ENCODE results near the gene DICER1. TPM values are rescaled to one million over a fixed set of nuclear protein-coding genes. Genes with fewer than 3 reads are reported as not detected.
A peak's percentile ranks its signal among the peaks of the same experiment; 100 is the strongest.
"Not testable (repeated sequence)": the region's sequence is repeated elsewhere in the genome, so short reads cannot be mapped to it uniquely, and the experiment has no call there.

The DICER1 gene
- polyA plus RNA-seq, 12 donors = 32.5 to 55.3 (median 42.9) TPM; not detected in 1

- DNase-seq = no peak
These were observed 6.4 kb downstream of the DICER1 start for GRCh38 chr14:95150910-95151309.

- DNase-seq = no peak
These were observed 7.9 kb downstream of the DICER1 start for GRCh38 chr14:95149441-95149840.

DNA sequence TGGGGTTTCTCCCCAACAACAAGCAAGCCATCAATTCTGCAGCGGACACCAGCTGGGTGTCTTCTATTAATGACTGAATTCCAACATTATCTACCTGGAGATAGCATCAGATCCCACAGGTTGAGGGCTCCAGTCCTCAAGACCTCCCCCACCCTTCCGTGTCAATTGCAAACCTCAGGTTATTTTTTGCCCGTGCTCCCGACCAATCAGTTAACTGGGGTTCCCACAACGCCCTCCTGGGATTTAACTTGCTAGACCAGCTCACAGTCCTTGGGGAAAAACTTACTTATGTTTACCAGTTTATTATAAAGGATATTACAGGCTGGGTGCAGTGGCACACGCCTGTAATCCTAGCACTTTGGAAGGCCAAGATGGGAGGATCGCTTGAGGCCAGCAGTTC is 9.7 kb downstream of the DICER1 start:
- no peak for DNase-seq

DNA sequence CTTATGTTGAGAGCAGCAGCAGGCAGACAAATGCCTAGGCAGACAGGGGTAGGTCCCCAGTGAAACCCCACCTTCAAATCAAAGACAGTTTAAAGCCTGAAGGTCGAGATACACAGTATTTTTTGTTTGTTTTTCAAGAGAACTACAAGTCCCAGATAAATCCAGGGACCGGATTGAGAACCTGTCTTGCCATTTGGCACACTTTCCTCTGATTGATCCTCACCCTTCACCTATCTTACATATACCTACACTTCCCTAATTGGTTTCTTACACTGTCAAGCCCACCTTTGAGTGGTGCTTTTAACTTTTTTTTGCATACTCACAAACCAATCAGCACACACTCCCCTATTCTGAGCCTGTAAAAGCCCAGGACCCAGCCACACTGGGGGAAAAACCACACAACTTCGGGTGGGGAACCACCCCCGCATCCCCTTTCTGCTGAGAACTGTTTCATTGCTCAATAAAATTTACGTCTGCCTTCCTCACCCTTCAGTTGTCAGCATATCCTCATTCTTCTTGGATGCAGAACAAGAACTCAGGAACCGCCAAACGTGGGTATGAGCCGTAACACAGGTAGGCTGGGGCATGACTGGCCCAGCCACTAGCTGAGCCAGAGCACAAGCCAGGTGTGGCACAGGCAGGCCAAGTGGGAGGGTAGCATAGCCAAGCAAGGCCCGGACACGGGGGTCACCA is 11.1 kb downstream of the DICER1 start:
- no peak for DNase-seq

GRCh38 chr14:95144849-95145248 is 12.5 kb downstream of the DICER1 start:
- no peak for DNase-seq

DNA sequence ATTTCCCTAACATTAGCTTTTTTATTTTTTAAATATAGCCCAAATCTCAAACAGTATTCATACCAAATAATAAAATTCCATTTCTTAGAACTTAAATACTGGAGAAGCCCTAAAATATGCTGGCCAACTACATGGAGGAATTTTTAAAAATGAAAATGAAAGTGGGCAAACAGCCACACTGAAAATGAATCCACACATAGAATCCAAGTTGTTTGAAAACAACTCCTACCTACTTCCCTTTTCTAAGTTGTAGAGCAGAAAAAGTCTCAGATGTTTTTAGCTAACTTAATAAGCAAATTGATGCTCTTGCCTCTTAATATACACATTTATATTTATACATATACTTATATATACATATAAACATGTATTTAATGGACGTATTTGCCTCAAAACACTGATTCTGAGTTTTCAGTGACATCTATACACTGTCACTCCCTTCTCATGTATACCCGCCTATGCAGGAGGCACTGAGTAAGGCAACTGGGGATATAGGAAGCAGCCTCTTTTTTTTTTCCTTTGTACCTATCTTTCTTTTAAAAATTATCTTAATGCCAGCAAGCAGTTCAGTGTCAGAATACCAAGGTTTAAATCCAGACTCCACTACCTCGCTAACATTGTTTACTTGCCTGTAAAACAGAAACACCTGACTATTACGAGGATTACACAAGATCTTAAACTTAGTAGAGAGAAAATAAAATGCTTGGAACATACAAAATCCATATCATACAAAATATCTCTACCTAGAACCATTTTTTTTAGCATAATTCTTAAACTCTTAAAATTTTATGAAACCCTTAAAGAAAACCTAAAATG is 13.3 kb downstream of the DICER1 start:
- DNase-seq = peak; percentile 69

- DNase-seq = no peak
These were observed 15.1 kb downstream of the DICER1 start for GRCh38 chr14:95142208-95142607.

DNA sequence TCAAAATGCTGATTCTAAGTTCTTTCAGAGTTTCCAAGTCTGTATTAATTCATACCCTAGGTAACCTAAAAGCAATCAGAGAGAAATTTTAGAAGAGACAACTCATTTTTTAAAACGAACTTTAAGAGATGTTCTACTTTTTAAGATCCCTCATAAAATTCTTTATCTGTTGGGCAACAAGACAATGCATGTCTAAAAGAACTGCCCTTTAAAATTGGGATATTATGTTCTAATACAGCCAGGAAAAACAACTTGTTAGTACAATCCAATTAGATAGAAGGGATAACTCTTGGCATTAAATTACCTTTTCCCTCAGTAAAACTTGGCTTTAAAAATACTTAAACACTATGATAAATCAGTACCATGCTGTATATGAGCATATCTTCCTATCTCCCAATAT is 15.6 kb downstream of the DICER1 start:
- DNase-seq = no peak

GRCh38 chr14:95140060-95140858 is 17.1 kb downstream of the DICER1 start:
- DNase-seq = no peak

GRCh38 chr14:95138876-95139275 is 18.5 kb downstream of the DICER1 start:
- DNase-seq = no peak

- DNase-seq = not testable (repeated sequence)
These were observed 18.9 kb downstream of the DICER1 start for GRCh38 chr14:95138455-95138854.

- DNase-seq = no peak
These were observed 19.5 kb downstream of the DICER1 start for GRCh38 chr14:95137804-95138167.

DNA sequence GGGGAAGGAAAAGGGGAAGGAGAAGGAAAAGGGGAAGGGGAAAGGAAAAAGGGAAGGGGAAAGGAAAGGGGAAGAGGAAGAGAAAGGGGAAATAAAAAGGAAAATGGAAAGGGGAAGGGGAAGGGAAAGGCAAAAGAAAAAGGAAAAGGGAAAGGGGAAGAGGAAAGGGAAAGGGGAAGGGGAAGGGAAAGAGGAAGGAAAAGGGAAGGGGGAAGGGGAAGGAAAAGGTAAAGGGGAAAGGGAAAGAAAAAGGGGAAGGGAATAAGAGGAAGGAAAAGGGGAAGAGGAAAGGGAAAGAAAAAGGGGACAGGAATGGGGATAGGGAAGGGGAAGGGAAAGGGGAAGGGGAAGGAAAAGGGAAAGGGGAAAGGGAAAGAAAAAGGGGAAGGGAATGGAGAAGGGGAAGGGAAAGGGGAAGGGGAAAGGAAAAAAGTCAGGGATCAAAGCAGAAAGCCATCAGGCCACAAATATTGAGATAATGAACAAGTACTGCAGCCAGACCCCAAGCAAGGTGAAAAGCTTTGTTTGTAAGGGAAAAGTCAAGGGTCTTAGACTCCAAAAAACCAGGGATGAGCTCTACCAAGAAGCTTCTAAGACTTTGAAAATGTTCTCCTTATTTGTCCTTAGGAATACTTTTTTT is 20.0 kb downstream of the DICER1 start:
- no peak for DNase-seq

- DNase-seq = no peak
These were observed 20.7 kb downstream of the DICER1 start for GRCh38 chr14:95136631-95137030.

GRCh38 chr14:95134304-95134933 is 22.9 kb downstream of the DICER1 start:
- DNase-seq = no peak

- no peak for DNase-seq
These were observed 24.0 kb downstream of the DICER1 start for GRCh38 chr14:95133282-95133681.

DNA sequence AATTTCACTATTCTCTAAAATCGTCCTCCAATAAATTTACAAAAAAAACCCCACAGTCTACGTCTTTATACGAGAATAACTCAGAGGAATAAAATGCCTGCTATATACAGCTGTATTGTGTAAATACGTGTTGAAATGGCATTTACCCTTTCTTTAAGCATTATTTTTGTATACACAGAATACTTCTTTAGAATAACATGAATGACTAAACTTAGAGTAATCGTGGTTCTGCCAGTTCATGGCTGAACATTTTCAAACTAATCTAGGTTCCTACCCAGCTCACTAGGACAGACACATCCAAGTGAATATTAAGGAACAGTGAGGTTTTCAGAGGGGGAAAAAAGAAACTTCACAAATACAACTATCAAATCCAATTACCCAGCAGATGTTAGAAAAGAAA is 24.6 kb downstream of the DICER1 start:
- no peak for DNase-seq

DNA sequence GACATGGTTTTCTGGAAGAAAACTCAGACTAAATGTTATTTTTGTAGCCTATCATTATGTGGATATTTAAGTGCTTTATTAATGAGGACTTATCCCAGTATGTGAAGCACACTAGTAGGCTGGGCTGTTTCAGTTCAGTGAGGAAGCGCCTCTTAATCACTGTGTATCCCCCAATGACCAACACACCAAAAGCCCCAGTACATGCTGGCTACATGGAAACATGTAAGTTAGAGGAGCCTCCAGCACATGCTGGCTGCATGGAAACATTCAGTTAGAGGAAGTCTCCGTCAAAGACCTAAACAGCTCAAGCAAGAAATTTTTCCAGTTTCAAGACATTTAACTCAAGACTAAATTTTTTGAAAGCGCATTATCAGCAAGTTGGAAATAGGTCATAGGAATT is 26.8 kb downstream of the DICER1 start:
- DNase-seq = no peak

DNA sequence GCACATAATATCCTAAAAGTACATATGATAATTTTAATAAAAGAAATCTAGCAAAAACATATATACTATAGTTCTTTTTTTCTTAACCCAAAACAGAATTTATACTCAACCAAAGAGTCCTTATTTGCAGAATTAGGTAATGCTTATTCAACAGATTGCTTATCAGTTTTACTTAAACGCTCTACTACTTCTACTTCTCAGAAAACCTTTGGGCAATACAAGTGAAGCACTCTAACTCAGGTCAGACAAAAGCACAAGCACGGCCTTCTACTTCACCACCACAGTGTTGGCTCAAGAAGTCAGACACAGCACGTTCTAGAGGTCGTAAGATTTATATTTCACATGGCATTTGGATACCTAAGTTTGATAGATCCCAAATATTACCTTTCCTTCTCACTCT is 29.2 kb downstream of the DICER1 start:
- no peak for DNase-seq

- no peak for DNase-seq
These were observed 29.8 kb downstream of the DICER1 start for GRCh38 chr14:95127531-95127911.

DNA sequence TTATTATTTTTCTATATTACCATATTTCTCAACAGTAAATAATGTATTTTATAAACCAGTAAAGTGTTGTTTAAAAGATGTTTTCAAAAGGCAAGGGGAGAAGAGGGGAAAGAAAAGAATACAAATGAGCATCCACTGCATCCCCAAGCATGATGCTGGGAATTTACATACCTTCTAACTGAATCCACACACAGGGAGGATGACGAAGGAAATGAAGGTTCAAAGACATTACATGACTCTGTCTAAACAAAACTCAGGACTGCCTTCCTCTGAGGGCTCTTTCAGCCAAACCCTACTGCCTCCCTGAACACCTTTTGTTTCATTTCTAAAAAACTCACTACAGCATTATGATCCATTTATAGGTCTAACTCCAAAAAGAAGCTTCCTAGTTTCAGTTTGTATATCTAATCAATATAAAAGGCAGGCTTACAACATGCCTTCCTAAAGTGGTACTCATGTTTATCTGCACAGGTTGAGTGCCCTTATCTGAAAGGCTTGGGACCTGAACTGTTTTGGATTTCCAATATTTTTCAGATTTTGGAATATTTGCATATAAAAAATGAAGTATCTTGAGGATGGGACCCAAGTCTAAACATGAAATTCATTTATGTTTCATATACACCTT is 30.3 kb downstream of the DICER1 start:
- DNase-seq = no peak

Measured in muscle of arm (tissue), 12 donors.